GM21447 (cell line): ENCODE measurements around the gene PRKCA.

Source experiments
- ATAC-seq: cut with Tn5 transposase; IDR thresholded peaks from one replicate; pipeline ENCODE4 v1.9.1; 2021; ENCODE audit not compliant: unreplicated experiment

The PRKCA gene

GRCh38 chr17:66783656-66784381 is 481.4 kb downstream of the PRKCA start:
- no peak for ATAC-seq

GRCh38 chr17:66784621-66785364 is 482.4 kb downstream of the PRKCA start:
- ATAC-seq = no peak

- ATAC-seq = no peak
Observed at GRCh38 chr17:66786107-66786506, 483.7 kb downstream of the PRKCA start.

GRCh38 chr17:66787914-66788313 is 485.5 kb downstream of the PRKCA start:
- no peak for ATAC-seq

GRCh38 chr17:66789093-66789492 is 486.7 kb downstream of the PRKCA start:
- no peak for ATAC-seq

- no peak for ATAC-seq
Observed at GRCh38 chr17:66789961-66790437, 487.6 kb downstream of the PRKCA start.

GRCh38 chr17:66790501-66791061 is 488.2 kb downstream of the PRKCA start:
- no peak for ATAC-seq

GRCh38 chr17:66791347-66791746 is 488.9 kb downstream of the PRKCA start:
- ATAC-seq = no peak

GRCh38 chr17:66793814-66794213 is 491.4 kb downstream of the PRKCA start:
- ATAC-seq = no peak

GRCh38 chr17:66795486-66795885 is 493.1 kb downstream of the PRKCA start:
- no peak for ATAC-seq

- no peak for ATAC-seq
Observed at GRCh38 chr17:66799849-66800537, 497.6 kb downstream of the PRKCA start.

- no peak for ATAC-seq
Observed at GRCh38 chr17:66803474-66803951, 501.1 kb downstream of the PRKCA start.

- no peak for ATAC-seq
Observed at GRCh38 chr17:66805567-66805966, 503.2 kb downstream of the PRKCA start.

- ATAC-seq = no peak
Observed at GRCh38 chr17:66807182-66807581, 504.8 kb downstream of the PRKCA start.

GRCh38 chr17:66809408-66809807 is 507.0 kb downstream of the PRKCA start:
- ATAC-seq = no peak

GRCh38 chr17:66810951-66811682 is 508.7 kb downstream of the PRKCA start:
- no peak for ATAC-seq

- no peak for ATAC-seq
Observed at GRCh38 chr17:66811683-66812054, 509.3 kb downstream of the PRKCA start.

GRCh38 chr17:66812571-66812970 is 510.2 kb downstream of the PRKCA start:
- no peak for ATAC-seq

- ATAC-seq = no peak
Observed at GRCh38 chr17:66813296-66813695, 510.9 kb downstream of the PRKCA start.

GRCh38 chr17:66814026-66814425 is 511.6 kb downstream of the PRKCA start:
- ATAC-seq = no peak

GRCh38 chr17:66814570-66814969 is 512.2 kb downstream of the PRKCA start:
- ATAC-seq = no peak
